K562 (cell line): ENCODE data around the gene CMTR1. TPM values are rescaled to one million over a fixed set of nuclear protein-coding genes. Genes with fewer than 3 reads are reported as not detected.

ENCODE experiments used
- ATAC-seq: fragments of 200-7000 bp; cut with Tn5 transposase; 3 replicates; pipeline ENCODE4 v1.9.1; 2020; ENCODE audit warnings: moderate library complexity
- BruUV-seq: library from RNA; stranded (reverse); fragments of 400-500 nt; replicated peaks from 2 replicates; lab custom pipeline; 2021; lab: Mats Ljungman, UMichigan
- CTCF ChIA-PET: fragments of 300-600 bp; formaldehyde crosslinking; extraction: SDS; loops from one replicate; lab custom pipeline; 2021; ENCODE audit warnings: low intra/inter-chr PET ratio; lab: Yijun Ruan, JAX
- POLR2A ChIA-PET: fragments of 300-600, 350-650 bp; sonication (Branson Sonifier 250); formaldehyde crosslinking; extraction: SDS; loops from one replicate; lab custom pipeline; 2021; ENCODE audit warnings: antibody characterized with exemption, inconsistent platforms; lab: Yijun Ruan, JAX
- DNase-seq, 4 experiments: peaks; one replicate each; pipeline versions ENCODE4 v3.0.0 to v3.0.0-alpha.2; 2011 to 2018; ENCODE audit warnings: low spot score in 3 of 4, mixed read lengths in 3 of 4; ENCODE audit errors: extremely low read depth in 1 of 4
- FAIRE-seq: peaks from 2 replicates; lab custom pipeline; 2011; peaks lifted over from hg19 to GRCh38; lab: Jason Lieb, UNC
- H2AFZ ChIP-seq: 2 replicates; pipeline ENCODE4 v1.6.0; 2011; ENCODE audit warnings: low read depth, low read length, control low read depth, inconsistent platforms
- H3K27ac ChIP-seq: fragments of 200-600 bp; 3 replicates; pipeline ENCODE4 v1.8.0; 2011; ENCODE audit warnings: low read depth, mild to moderate bottlenecking, control low read depth, inconsistent platforms, low read length, moderate library complexity, mixed read lengths; ENCODE audit errors: extremely low read depth
- H3K27me3 ChIP-seq, 2 experiments: fragments of 300-600 bp in 1 of 2; 2 replicates in 1 of 2; 3 replicates in 1 of 2; pipeline versions ENCODE4 v1.6.0 to v1.8.0; 2011; ENCODE audit warnings: inconsistent platforms in 2 of 2, low read length in 2 of 2, mild to moderate bottlenecking in 1 of 2, mixed read lengths in 1 of 2, moderate library complexity in 1 of 2; ENCODE audit not compliant: control insufficient read depth in 2 of 2, insufficient read depth in 2 of 2
- H3K36me3 ChIP-seq: fragments of 300-600 bp; 3 replicates; pipeline ENCODE4 v1.8.0; 2011; ENCODE audit warnings: mild to moderate bottlenecking, low read length, inconsistent platforms; ENCODE audit not compliant: control insufficient read depth, insufficient read depth
- H3K4me1 ChIP-seq, 2 experiments: fragments of 200-600 bp in 1 of 2; replicated peaks in 1 of 2; 2 replicates in 1 of 2; 3 replicates in 1 of 2; pipeline versions ENCODE4 v1.5.1 to v1.8.0; 2011; ENCODE audit warnings: inconsistent platforms in 2 of 2, low read length in 2 of 2, mild to moderate bottlenecking in 1 of 2, mixed read lengths in 1 of 2, moderate library complexity in 1 of 2; ENCODE audit not compliant: control insufficient read depth in 2 of 2, insufficient read depth in 2 of 2
- H3K4me2 ChIP-seq: 2 replicates; pipeline ENCODE4 v1.6.1; 2011; ENCODE audit warnings: low read length, control low read depth, inconsistent platforms, mixed read lengths; ENCODE audit not compliant: insufficient read depth
- H3K4me3 ChIP-seq: fragments of 200-600 bp; sonication (generic), shearing (Covaris generic); 2 replicates; pipeline ENCODE4 v1.5.1; 2016; ENCODE audit warnings: control low read depth, inconsistent platforms
- H3K79me2 ChIP-seq: fragments of 200-600 bp; 3 replicates; pipeline ENCODE4 v1.8.0; 2011; ENCODE audit warnings: low read length, inconsistent platforms; ENCODE audit not compliant: control insufficient read depth, insufficient read depth
- H3K9ac ChIP-seq, 2 experiments: 2 replicates each; pipeline versions ENCODE4 v1.6.0 to v1.6.1; 2011; ENCODE audit warnings: low read depth in 2 of 2, low read length in 2 of 2, control low read depth in 1 of 2, inconsistent platforms in 1 of 2, mild to moderate bottlenecking in 1 of 2, mixed read lengths in 1 of 2; ENCODE audit not compliant: insufficient read depth in 1 of 2
- H3K9me1 ChIP-seq: one replicate; pipeline ENCODE4 v1.6.0; 2011; ENCODE audit warnings: inconsistent platforms, mild to moderate bottlenecking, low read length, moderate library complexity; ENCODE audit not compliant: control insufficient read depth, insufficient read depth
- H3K9me3 ChIP-seq: replicated peaks from 2 replicates; pipeline ENCODE4 v1.5.1; 2011; ENCODE audit warnings: low read depth, low read length, inconsistent platforms; ENCODE audit not compliant: control insufficient read depth, insufficient read depth
- H4K20me1 ChIP-seq: replicated peaks from 2 replicates; pipeline ENCODE4 v1.6.1; 2011; ENCODE audit warnings: low read length, inconsistent platforms, mixed read lengths; ENCODE audit not compliant: control insufficient read depth, insufficient read depth
- AFF4 ChIP-seq: sonication (generic); formaldehyde crosslinking; IDR thresholded peaks from 2 replicates; pipeline ENCODE4 v1.8.0; 2023; ENCODE audit warnings: mild to moderate bottlenecking, missing genetic modification reagents
- CCNT2 ChIP-seq: IDR thresholded peaks from 2 replicates; pipeline ENCODE4 v1.6.1; 2011; ENCODE audit warnings: borderline replicate concordance, low read depth, mild to moderate bottlenecking, moderate library complexity, mixed read lengths, low read length; ENCODE audit not compliant: insufficient read length; ENCODE audit errors: extremely low read depth
- FOXK1 ChIP-seq: sonication (generic); formaldehyde crosslinking; IDR thresholded peaks from 2 replicates; pipeline ENCODE4 v1.8.0; 2022; ENCODE audit warnings: missing genetic modification reagents, mild to moderate bottlenecking, borderline replicate concordance
- YBX1 ChIP-seq: fragments of 450-650 bp; IDR thresholded peaks from 2 replicates; pipeline ENCODE4 v1.7.1; 2016; ENCODE audit warnings: mild to moderate bottlenecking
- YY1 ChIP-seq, 3 experiments: IDR thresholded peaks; 2 replicates each; pipeline ENCODE4 v1.6.1; 2011; ENCODE audit warnings: low read length in 2 of 3, mild to moderate bottlenecking in 2 of 3, moderate library complexity in 2 of 3, borderline replicate concordance in 1 of 3, control low read depth in 1 of 3, low read depth in 1 of 3; ENCODE audit not compliant: insufficient read depth in 3 of 3, insufficient replicate concordance in 2 of 3, control insufficient read depth in 1 of 3, insufficient read length in 1 of 3; ENCODE audit errors: extremely low read depth in 1 of 3
- WGBS: fragments of 100-300 bp; shearing (Covaris generic); methylation state at CpG from one replicate; pipeline ENCODE4 v1.1.6; 2016; ENCODE audit warnings: low coverage, mixed read lengths; ENCODE audit not compliant: insufficient coverage; ENCODE audit errors: missing lambda C conversion rate; 5-methylcytosine and 5-hydroxymethylcytosine counted together
- in situ Hi-C: fragments of 300-500 bp; cut with MboI; formaldehyde crosslinking; loops from 4 replicates; pipeline ENCODE4 v1.15.0; 2018; ENCODE audit warnings: inconsistent platforms, mixed read lengths
- intact Hi-C: fragments of 100-400 bp; cut with micrococcal nuclease; formaldehyde crosslinking; loops from 2 replicates; pipeline ENCODE4 v1.14.2; 2022
- polyA plus RNA-seq, 8 experiments: library from polyadenylated mRNA; depleted of rRNA in 4 of 8; stranded (reverse) in 5 of 8; unstranded in 3 of 8; fragments of >200 nt; fragmentation: Nextera tagmentation in 2 of 8; fragmentation: Illumina TruSeq in 1 of 8; extraction: Ambion mirVana in 2 of 8; extraction: Trizol in 1 of 8; gene quantifications; 2 replicates each; pipeline versions ENCODE4 v1.2.1 to v1.2.3, GENCODE V29; 2011 to 2014; ENCODE audit warnings: inconsistent platforms in 1 of 8, missing spikeins in 1 of 8
- total RNA-seq, 7 experiments: library from RNA; depleted of rRNA in 6 of 7; stranded (reverse); fragments of >200 nt in 6 of 7; fragmentation: Illumina TruSeq in 2 of 7; extraction: Trizol in 2 of 7; gene quantifications; 2 replicates each; pipeline versions ENCODE4 v1.2.1 to v1.2.3, GENCODE V29; 2011 to 2021; ENCODE audit warnings: low replicate concordance in 1 of 7
- TF ChIP-seq, protein P1 (sequence below): fragments of 250-450 bp; sonication (Bioruptor Pico); IDR thresholded peaks from 2 replicates; pipeline ENCODE4 v1.4.0; 2020; ENCODE audit warnings: mild to moderate bottlenecking, moderate library complexity
- TF ChIP-seq, protein P2 (sequence below): fragments of 250-450 bp; sonication (Bioruptor Pico); IDR thresholded peaks from 2 replicates; pipeline ENCODE4 v1.9.0; 2021; ENCODE audit warnings: mild to moderate bottlenecking

The CMTR1 gene
- total and polyA plus RNA-seq, 9 of the 15 experiments (the other 6 are each of a cell fraction or from before 2014, with no cell fraction given), result 2.9 to 63.5 (median 49.5) TPM

GRCh38 chr6:37511910-37512399 is 78.9 kb downstream of the CMTR1 start:
- H3K4me2 ChIP-seq, result no peak overlapping the region
- H3K4me1 ChIP-seq, result peaks cover 0 to under 1% of the 10 kb centered on the region in 2 experiments; a peak in 1 of 5 replicates
- H2AFZ ChIP-seq, result no peak overlapping the region
- in situ Hi-C loops, result no loop called here
- no TSS peak for BruUV-seq
- H3K36me3 ChIP-seq, result no peaks in the 10 kb centered on the region
- intact Hi-C loops, result no loop called here
- ATAC-seq (peak; percentile 51), DNase-seq (no peak), FAIRE-seq (no peak)
- peak overlapping the region in 1 of 2 experiments; percentile 48; a peak in 2 of 4 replicates for H3K9ac ChIP-seq
- POLR2A ChIA-PET, result interaction anchor here (0.5 to 1.8 kb wide), 8 partner anchors 10 to 88 kb away, joined by 3 to 6 read pairs (median 4); partner anchors contain the start of gene CCDC167
- peaks cover 56 to 67% of the 10 kb centered on the region in 2 experiments for H3K27me3 ChIP-seq
- no peak overlapping the region for H3K4me3 ChIP-seq
- no peak for TF ChIP-seq CCNT2
- TF ChIP-seq FOXK1 (CRISPR knock-in tag), result no peak
- no peak for TF ChIP-seq AFF4
- TF ChIP-seq, protein P1, sequence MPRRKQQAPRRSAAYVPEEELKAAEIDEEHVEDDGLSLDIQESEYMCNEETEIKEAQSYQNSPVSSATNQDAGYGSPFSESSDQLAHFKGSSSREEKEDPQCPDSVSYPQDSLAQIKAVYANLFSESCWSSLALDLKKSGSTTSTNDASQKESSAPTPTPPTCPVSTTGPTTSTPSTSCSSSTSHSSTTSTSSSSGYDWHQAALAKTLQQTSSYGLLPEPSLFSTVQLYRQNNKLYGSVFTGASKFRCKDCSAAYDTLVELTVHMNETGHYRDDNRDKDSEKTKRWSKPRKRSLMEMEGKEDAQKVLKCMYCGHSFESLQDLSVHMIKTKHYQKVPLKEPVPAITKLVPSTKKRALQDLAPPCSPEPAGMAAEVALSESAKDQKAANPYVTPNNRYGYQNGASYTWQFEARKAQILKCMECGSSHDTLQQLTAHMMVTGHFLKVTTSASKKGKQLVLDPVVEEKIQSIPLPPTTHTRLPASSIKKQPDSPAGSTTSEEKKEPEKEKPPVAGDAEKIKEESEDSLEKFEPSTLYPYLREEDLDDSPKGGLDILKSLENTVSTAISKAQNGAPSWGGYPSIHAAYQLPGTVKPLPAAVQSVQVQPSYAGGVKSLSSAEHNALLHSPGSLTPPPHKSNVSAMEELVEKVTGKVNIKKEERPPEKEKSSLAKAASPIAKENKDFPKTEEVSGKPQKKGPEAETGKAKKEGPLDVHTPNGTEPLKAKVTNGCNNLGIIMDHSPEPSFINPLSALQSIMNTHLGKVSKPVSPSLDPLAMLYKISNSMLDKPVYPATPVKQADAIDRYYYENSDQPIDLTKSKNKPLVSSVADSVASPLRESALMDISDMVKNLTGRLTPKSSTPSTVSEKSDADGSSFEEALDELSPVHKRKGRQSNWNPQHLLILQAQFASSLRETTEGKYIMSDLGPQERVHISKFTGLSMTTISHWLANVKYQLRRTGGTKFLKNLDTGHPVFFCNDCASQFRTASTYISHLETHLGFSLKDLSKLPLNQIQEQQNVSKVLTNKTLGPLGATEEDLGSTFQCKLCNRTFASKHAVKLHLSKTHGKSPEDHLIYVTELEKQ, result no peak
- TF ChIP-seq YY1 (IDR thresholded peaks at IDR 0.05; ENCODE audit: borderline replicate concordance in 1 of 3, control insufficient read depth in 1 of 3, extremely low read depth in 1 of 3, insufficient read depth in 3 of 3, insufficient read length in 1 of 3, insufficient replicate concordance in 2 of 3, low read depth in 1 of 3, low read length in 2 of 3), result no peak
- TF ChIP-seq YBX1, result no peak
- TF ChIP-seq, protein P2, sequence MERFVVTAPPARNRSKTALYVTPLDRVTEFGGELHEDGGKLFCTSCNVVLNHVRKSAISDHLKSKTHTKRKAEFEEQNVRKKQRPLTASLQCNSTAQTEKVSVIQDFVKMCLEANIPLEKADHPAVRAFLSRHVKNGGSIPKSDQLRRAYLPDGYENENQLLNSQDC, result no peak
- no peaks in the 10 kb centered on the region for H3K79me2 ChIP-seq
- H3K9me3 ChIP-seq, result no peaks in the 10 kb centered on the region
- 7% methylated on average over 16 of the region's 16 CpGs for WGBS
- H3K27ac ChIP-seq, result no peak overlapping the region
- peaks cover 10% of the 10 kb centered on the region; the same call in 1 of the 2 replicates for H4K20me1 ChIP-seq
- H3K9me1 ChIP-seq, result no peaks in the 10 kb centered on the region
- CTCF ChIA-PET, result no interaction called here
